A673 (cell line): ENCODE results near the gene EFHC1.

Experiments
- EZH2 ChIP-seq: fragments of 200-600 bp; sonication (generic); IDR thresholded peaks from 2 replicates; pipeline ENCODE4 v1.6.1; 2017; ENCODE audit warnings: borderline replicate concordance, low read depth, mild to moderate bottlenecking, mixed read lengths, antibody characterized with exemption, low read length; ENCODE audit not compliant: poor library complexity, severe bottlenecking
- TF ChIP-seq, protein P1 (sequence below): fragments of 300-800, 200-600 bp; sonication (generic); conservative IDR thresholded peaks from 2 replicates; pipeline ENCODE4 v1.5.1; 2017; ENCODE audit warnings: low read depth, mild to moderate bottlenecking, antibody characterized with exemption, low read length, moderate library complexity, mixed read lengths

DNA sequence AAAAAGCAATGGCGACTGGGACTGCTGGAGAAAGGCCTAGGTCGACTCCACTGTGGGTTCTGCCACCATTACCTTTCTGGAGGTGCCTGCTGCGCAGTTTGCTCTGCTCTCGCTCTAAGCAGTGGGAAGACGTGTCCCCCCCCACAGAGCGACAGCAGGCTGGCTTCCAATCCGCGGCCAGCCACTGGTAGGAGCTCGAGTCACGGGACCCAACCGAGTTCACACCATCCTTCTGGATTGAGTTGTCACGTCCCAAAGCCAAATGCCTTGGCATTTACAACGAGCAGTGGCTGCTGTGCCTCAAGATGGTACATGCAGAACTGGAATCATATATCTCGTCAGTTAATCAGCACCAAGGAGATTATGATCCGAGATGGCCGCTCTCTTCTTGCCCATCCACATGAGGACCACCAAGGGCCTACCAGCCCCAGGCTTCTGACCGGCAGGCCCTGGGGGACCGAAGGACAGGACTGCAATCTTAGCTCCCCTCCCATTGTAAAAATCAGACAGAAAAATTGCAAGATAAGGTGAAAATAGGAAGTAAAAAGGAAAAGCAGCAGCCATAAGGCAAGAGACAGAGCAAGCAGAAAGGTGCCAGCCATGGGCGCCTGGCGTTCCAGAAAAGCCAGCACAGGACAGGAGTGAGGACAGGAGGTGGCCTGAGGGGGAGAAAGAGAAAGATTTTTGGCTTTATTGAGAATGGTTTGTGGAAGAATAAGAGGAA is 82.3 kb downstream of the EFHC1 start:
- TF ChIP-seq, protein P1, sequence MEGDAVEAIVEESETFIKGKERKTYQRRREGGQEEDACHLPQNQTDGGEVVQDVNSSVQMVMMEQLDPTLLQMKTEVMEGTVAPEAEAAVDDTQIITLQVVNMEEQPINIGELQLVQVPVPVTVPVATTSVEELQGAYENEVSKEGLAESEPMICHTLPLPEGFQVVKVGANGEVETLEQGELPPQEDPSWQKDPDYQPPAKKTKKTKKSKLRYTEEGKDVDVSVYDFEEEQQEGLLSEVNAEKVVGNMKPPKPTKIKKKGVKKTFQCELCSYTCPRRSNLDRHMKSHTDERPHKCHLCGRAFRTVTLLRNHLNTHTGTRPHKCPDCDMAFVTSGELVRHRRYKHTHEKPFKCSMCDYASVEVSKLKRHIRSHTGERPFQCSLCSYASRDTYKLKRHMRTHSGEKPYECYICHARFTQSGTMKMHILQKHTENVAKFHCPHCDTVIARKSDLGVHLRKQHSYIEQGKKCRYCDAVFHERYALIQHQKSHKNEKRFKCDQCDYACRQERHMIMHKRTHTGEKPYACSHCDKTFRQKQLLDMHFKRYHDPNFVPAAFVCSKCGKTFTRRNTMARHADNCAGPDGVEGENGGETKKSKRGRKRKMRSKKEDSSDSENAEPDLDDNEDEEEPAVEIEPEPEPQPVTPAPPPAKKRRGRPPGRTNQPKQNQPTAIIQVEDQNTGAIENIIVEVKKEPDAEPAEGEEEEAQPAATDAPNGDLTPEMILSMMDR: no peak
- TF ChIP-seq EZH2: no peak
